Body of pancreas (tissue), 4 donors: ENCODE measurements around the gene YBEY.

Source experiments
- POLR2A ChIP-seq, 3 donors: fragments of 450-650 bp; IDR thresholded peaks; one replicate each; pipeline ENCODE4 v1.6.1; 2016; ENCODE audit warnings: antibody characterized with exemption in 3 of 3, mild to moderate bottlenecking in 2 of 3
- TF ChIP-seq, protein P1 (sequence below), 7 experiments: fragments of 450-650 bp in 4 of 7; fragments of 200-600 bp in 3 of 7; sonication (generic) in 3 of 7; IDR thresholded peaks; one replicate each; pipeline ENCODE4 v1.5.1; 2016 to 2019; ENCODE audit warnings: antibody characterized with exemption in 7 of 7

DNA sequence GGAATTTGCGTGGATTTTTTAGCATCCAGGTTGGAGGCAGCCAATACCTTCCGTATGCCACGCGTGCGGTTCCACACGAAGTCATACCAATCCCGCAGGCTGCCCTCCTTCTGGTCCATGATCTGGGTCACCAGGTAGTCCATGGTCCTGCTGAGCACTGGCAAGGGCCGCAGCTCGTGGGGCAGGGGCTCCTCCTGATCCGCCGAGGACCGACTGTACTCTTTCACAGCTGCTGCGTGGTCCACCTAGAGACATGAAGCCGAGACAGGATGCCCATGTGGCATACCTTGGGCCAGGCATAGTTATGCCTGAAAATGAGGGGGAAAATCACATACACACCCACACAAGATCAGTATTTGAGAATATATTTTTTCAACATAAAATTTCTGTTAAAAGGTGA, 12.8 kb upstream of the YBEY start:
- TF ChIP-seq, protein P1, sequence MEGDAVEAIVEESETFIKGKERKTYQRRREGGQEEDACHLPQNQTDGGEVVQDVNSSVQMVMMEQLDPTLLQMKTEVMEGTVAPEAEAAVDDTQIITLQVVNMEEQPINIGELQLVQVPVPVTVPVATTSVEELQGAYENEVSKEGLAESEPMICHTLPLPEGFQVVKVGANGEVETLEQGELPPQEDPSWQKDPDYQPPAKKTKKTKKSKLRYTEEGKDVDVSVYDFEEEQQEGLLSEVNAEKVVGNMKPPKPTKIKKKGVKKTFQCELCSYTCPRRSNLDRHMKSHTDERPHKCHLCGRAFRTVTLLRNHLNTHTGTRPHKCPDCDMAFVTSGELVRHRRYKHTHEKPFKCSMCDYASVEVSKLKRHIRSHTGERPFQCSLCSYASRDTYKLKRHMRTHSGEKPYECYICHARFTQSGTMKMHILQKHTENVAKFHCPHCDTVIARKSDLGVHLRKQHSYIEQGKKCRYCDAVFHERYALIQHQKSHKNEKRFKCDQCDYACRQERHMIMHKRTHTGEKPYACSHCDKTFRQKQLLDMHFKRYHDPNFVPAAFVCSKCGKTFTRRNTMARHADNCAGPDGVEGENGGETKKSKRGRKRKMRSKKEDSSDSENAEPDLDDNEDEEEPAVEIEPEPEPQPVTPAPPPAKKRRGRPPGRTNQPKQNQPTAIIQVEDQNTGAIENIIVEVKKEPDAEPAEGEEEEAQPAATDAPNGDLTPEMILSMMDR (IDR thresholded peaks at IDR 0.05): no peak
- TF ChIP-seq POLR2A (IDR thresholded peaks at IDR 0.05): no peak
